HG02981 (cell line): ENCODE measurements around the gene ATRX.
"Not testable (repeated sequence)": the region's sequence is repeated elsewhere in the genome, so short reads cannot be mapped to it uniquely, and the experiment has no call there.

Experiments used
- ATAC-seq: cut with Tn5 transposase; IDR thresholded peaks from one replicate; pipeline ENCODE4 v1.9.1; 2021; ENCODE audit warnings: mild to moderate bottlenecking, moderate library complexity; ENCODE audit not compliant: unreplicated experiment

Gene ATRX

GRCh38 chrX:77785486-77786364 lies at the start of gene ATRX:
Gene ATRX (minus strand): TSS chrX:77786216. CDS start chrX:77786001, 215 bp downstream.
- peak; percentile 96 for ATAC-seq

- ATAC-seq: not testable (repeated sequence)
Observed at GRCh38 chrX:77831544-77831943, 45.5 kb upstream of the ATRX start.

- not testable (repeated sequence) for ATAC-seq
Observed at GRCh38 chrX:77821989-77822388, 36.0 kb upstream of the ATRX start.

- ATAC-seq: no peak
Observed at GRCh38 chrX:77820091-77820727, 34.2 kb upstream of the ATRX start.

GRCh38 chrX:77814210-77814609 lies 28.2 kb upstream of the ATRX start:
- ATAC-seq: no peak

- ATAC-seq: no peak
Observed at GRCh38 chrX:77802201-77802600, 16.2 kb upstream of the ATRX start.

- no peak for ATAC-seq
Observed at GRCh38 chrX:77795124-77795523, 9.1 kb upstream of the ATRX start.

- ATAC-seq: no peak
Observed at GRCh38 chrX:77793946-77794345, 7.9 kb upstream of the ATRX start.

- ATAC-seq: no peak
Observed at GRCh38 chrX:77788050-77788449, 2.0 kb upstream of the ATRX start.

- no peak for ATAC-seq
Observed at GRCh38 chrX:77786365-77786680, 307 bp upstream of the ATRX start.

GRCh38 chrX:77779695-77780094 lies 6.3 kb downstream of the ATRX start:
- no peak for ATAC-seq

GRCh38 chrX:77776659-77777058 lies 9.4 kb downstream of the ATRX start:
- ATAC-seq: no peak

GRCh38 chrX:77771601-77772000 lies 14.4 kb downstream of the ATRX start:
- ATAC-seq: no peak

- ATAC-seq: no peak
Observed at GRCh38 chrX:77768787-77769186, 17.2 kb downstream of the ATRX start.

GRCh38 chrX:77766212-77766611 lies 19.8 kb downstream of the ATRX start:
- not testable (repeated sequence) for ATAC-seq

- no peak for ATAC-seq
Observed at GRCh38 chrX:77755561-77755960, 30.5 kb downstream of the ATRX start.

- ATAC-seq: not testable (repeated sequence)
Observed at GRCh38 chrX:77753942-77754341, 32.1 kb downstream of the ATRX start.

GRCh38 chrX:77749695-77750094 lies 36.3 kb downstream of the ATRX start:
- ATAC-seq: no peak

GRCh38 chrX:77743720-77744119 lies 42.3 kb downstream of the ATRX start:
- ATAC-seq: no peak

- ATAC-seq: no peak
Observed at GRCh38 chrX:77742788-77743476, 43.1 kb downstream of the ATRX start.

- no peak for ATAC-seq
Observed at GRCh38 chrX:77740376-77740905, 45.6 kb downstream of the ATRX start.

- no peak for ATAC-seq
Observed at GRCh38 chrX:77733342-77733741, 52.7 kb downstream of the ATRX start.
